Colonic mucosa (tissue), 4 donors: ENCODE data around the gene TRIM5. TPM values are rescaled to one million over a fixed set of nuclear protein-coding genes. Genes with fewer than 3 reads are reported as not detected.
"Not testable (repeated sequence)": the region's sequence is repeated elsewhere in the genome, so short reads cannot be mapped to it uniquely, and the experiment has no call there.

Experiments used
- DNase-seq: peaks from one replicate; pipeline ENCODE4 v3.0.0-alpha.2; 2020
- H3K27ac ChIP-seq: fragments of 200-600 bp; one replicate; pipeline ENCODE4 v1.8.0; 2021
- H3K27me3 ChIP-seq: fragments of 200-600 bp; one replicate; pipeline ENCODE4 v1.8.0; 2021
- H3K36me3 ChIP-seq: fragments of 200-600 bp; one replicate; pipeline ENCODE4 v1.8.0; 2021
- H3K4me1 ChIP-seq: fragments of 200-600 bp; one replicate; pipeline ENCODE4 v1.8.0; 2021; ENCODE audit warnings: mild to moderate bottlenecking
- H3K4me3 ChIP-seq: fragments of 200-600 bp; one replicate; pipeline ENCODE4 v1.8.0; 2021
- H3K9ac ChIP-seq, 2 donors: one replicate each; pipeline ENCODE4 v1.7.0; 2013; ENCODE audit warnings: control low read depth in 2 of 2, low read depth in 2 of 2, low read length in 2 of 2
- H3K9me3 ChIP-seq: fragments of 200-600 bp; one replicate; pipeline ENCODE4 v1.8.0; 2021
- CTCF ChIP-seq: fragments of 200-600 bp; IDR thresholded peaks from one replicate; pipeline ENCODE4 v1.8.0; 2022; ENCODE audit warnings: antibody characterized with exemption, mild to moderate bottlenecking
- intact Hi-C: fragments of 100-400 bp; cut with DNase I; formaldehyde crosslinking; loops from one replicate; pipeline ENCODE4 v1.14.1; 2022
- total RNA-seq, 2 donors: library from RNA; stranded (reverse); fragmentation: NEBNext Ultra II Directional in 1 of 2; extraction: Animal tissue kit (Norgen Biotek cat#: 25700) in 1 of 2; gene quantifications; one replicate each; pipeline ENCODE4 v1.2.1, GENCODE V29; 2021
- donor health status: healthy.
- donor health status: DM: no; HTN: no; CAD: no.
- donor health status: DM: no; HTN: no; CAD: no.

Gene TRIM5
- total RNA-seq, 2 donors from 2014 or later, result 21.4 to 23.3 TPM

GRCh38 chr11:5691964-5692361 lies 7.1 kb upstream of the TRIM5 start:
- no peaks in the 10 kb centered on the region for H3K27me3 ChIP-seq
- H3K36me3 ChIP-seq, result no peaks in the 10 kb centered on the region
- no peak overlapping the region for H3K9ac ChIP-seq
- peak overlapping the region; percentile 77 for H3K27ac ChIP-seq
- DNase-seq, result no peak
- no peak overlapping the region for H3K4me3 ChIP-seq
- no peaks in the 10 kb centered on the region for H3K4me1 ChIP-seq
- intact Hi-C loops, result no loop called here
- no peak for TF ChIP-seq CTCF
- H3K9me3 ChIP-seq, result no peaks in the 10 kb centered on the region

- DNase-seq, H3K4me1 ChIP-seq, H3K27me3 ChIP-seq, intact Hi-C loops, H3K9me3 ChIP-seq, H3K36me3 ChIP-seq: not testable (repeated sequence)
- peak overlapping the region; percentile 77 for H3K27ac ChIP-seq
- peak overlapping the region; percentile 12 for H3K4me3 ChIP-seq
- peak overlapping the region in 1 of 2 donors; percentile 84 for H3K9ac ChIP-seq
These were observed 6.5 kb upstream of the TRIM5 start for GRCh38 chr11:5691238-5691963.

- Histone ChIP-seq H3K27ac (peak overlapping the region; percentile 77), H3K4me1 (no peaks in the 10 kb centered on the region), H3K9ac (peak overlapping the region in 1 of 2 donors; percentile 84), H3K4me3 (peak overlapping the region; percentile 12), H3K27me3 (no peaks in the 10 kb centered on the region), H3K9me3 (no peaks in the 10 kb centered on the region), H3K36me3 (no peaks in the 10 kb centered on the region)
- intact Hi-C loops, result no loop called here
- DNase-seq, result no peak
- TF ChIP-seq CTCF, result no peak
These were observed 5.9 kb upstream of the TRIM5 start for GRCh38 chr11:5690736-5691135.

- H3K9me3 ChIP-seq, result no peaks in the 10 kb centered on the region
- H3K4me3 ChIP-seq, result peak overlapping the region; percentile 12
- DNase-seq, result no peak
- peak overlapping the region; percentile 45 to 84 for H3K9ac ChIP-seq
- H3K4me1 ChIP-seq, result no peaks in the 10 kb centered on the region
- no peak for TF ChIP-seq CTCF
- peak overlapping the region; percentile 77 for H3K27ac ChIP-seq
- no peaks in the 10 kb centered on the region for H3K27me3 ChIP-seq
- intact Hi-C loops, result no loop called here
- no peaks in the 10 kb centered on the region for H3K36me3 ChIP-seq
These were observed 5.3 kb upstream of the TRIM5 start for GRCh38 chr11:5690216-5690615.

GRCh38 chr11:5689551-5689983 lies 4.7 kb upstream of the TRIM5 start, which contains the start of gene TRIM22:
TRIM22 (plus strand) TSS chr11:5689790; CDS start chr11:5696233, 6,443 bp downstream.
- Histone ChIP-seq H3K4me1 (no peaks in the 10 kb centered on the region), H3K27ac (peak within 1 kb of the TSS; percentile 77), H3K9ac (peak within 1 kb of the TSS; percentile 45 to 84), H3K27me3 (no peaks in the 10 kb centered on the region), H3K9me3 (no peaks in the 10 kb centered on the region), H3K36me3 (no peaks in the 10 kb centered on the region), H3K4me3 (peak within 1 kb of the TSS; percentile 12)
- intact Hi-C loops, result loop anchor here (10.0 kb wide), 1 partner anchor 65 kb away; the partner anchor contains the start of gene TRIM34
- TF ChIP-seq CTCF, result no peak
- DNase-seq, result peak; percentile 58

GRCh38 chr11:5688482-5688881 lies 3.6 kb upstream of the TRIM5 start:
- no peak for DNase-seq
- no peaks in the 10 kb centered on the region for H3K36me3 ChIP-seq
- intact Hi-C loops, result loop anchor here (10.0 kb wide), 1 partner anchor 64 kb away; the partner anchor contains the start of gene TRIM34
- H3K4me1 ChIP-seq, result no peaks in the 10 kb centered on the region
- no peaks in the 10 kb centered on the region for H3K9me3 ChIP-seq
- no peak overlapping the region for H3K4me3 ChIP-seq
- H3K27ac ChIP-seq, result no peak overlapping the region
- H3K9ac ChIP-seq, result no peak overlapping the region
- TF ChIP-seq CTCF, result no peak
- no peaks in the 10 kb centered on the region for H3K27me3 ChIP-seq
